DND-41 (cell line): Measurements from ENCODE around the gene SEMA5A.

ENCODE experiments used
- EZH2 ChIP-seq: IDR thresholded peaks from 3 replicates; pipeline ENCODE4 v1.6.1; 2012; ENCODE audit warnings: borderline replicate concordance, low read depth, mild to moderate bottlenecking, moderate library complexity, low read length, inconsistent platforms; ENCODE audit not compliant: severe bottlenecking
- TF ChIP-seq, protein P1 (sequence below): IDR thresholded peaks from 2 replicates; pipeline ENCODE4 v1.5.1; 2012; ENCODE audit warnings: borderline replicate concordance, low read length, moderate library complexity, mild to moderate bottlenecking; ENCODE audit not compliant: poor library complexity, severe bottlenecking; ENCODE audit errors: extremely low read depth

DNA sequence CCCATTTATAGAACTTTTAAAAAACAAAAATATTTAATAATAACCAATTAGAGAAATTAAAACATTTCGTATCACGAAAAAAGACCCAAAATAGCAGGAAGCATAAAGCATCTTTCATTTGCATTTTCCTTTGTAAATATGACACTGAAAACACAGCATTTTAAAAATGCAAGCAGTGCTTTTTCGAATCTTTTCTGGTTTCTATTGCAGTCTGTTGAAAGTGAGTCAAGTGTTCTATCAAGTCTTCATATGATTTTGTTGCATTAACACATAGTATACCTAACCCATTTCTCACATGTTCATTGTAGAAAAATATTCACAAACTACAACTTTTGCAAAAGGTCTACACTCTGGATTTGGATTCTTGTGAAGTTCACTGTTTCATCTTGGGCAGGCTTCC lies 198.8 kb downstream of the SEMA5A start:
- TF ChIP-seq, protein P1, sequence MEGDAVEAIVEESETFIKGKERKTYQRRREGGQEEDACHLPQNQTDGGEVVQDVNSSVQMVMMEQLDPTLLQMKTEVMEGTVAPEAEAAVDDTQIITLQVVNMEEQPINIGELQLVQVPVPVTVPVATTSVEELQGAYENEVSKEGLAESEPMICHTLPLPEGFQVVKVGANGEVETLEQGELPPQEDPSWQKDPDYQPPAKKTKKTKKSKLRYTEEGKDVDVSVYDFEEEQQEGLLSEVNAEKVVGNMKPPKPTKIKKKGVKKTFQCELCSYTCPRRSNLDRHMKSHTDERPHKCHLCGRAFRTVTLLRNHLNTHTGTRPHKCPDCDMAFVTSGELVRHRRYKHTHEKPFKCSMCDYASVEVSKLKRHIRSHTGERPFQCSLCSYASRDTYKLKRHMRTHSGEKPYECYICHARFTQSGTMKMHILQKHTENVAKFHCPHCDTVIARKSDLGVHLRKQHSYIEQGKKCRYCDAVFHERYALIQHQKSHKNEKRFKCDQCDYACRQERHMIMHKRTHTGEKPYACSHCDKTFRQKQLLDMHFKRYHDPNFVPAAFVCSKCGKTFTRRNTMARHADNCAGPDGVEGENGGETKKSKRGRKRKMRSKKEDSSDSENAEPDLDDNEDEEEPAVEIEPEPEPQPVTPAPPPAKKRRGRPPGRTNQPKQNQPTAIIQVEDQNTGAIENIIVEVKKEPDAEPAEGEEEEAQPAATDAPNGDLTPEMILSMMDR = no peak
- no peak for TF ChIP-seq EZH2
